BLaER1 (cell line): Measurements from ENCODE around the gene PLEKHG1.
A peak's percentile ranks its signal among the peaks of the same experiment; 100 is the strongest.

Source experiments
- H3K27ac ChIP-seq: shearing (Covaris generic); formaldehyde crosslinking; 2 replicates; pipeline ENCODE4 v1.8.1; 2022
- H3K27me3 ChIP-seq: shearing (Covaris generic); formaldehyde crosslinking; 2 replicates; pipeline ENCODE4 v1.8.1; 2022
- H3K36me3 ChIP-seq: shearing (Covaris generic); formaldehyde crosslinking; 2 replicates; pipeline ENCODE4 v1.8.1; 2022
- H3K4me1 ChIP-seq: shearing (Covaris generic); formaldehyde crosslinking; 2 replicates; pipeline ENCODE4 v1.8.1; 2022
- H3K4me2 ChIP-seq: shearing (Covaris generic); formaldehyde crosslinking; 2 replicates; pipeline ENCODE4 v1.8.1; 2022
- H3K4me3 ChIP-seq: shearing (Covaris generic); formaldehyde crosslinking; 2 replicates; pipeline ENCODE4 v1.8.1; 2022
- H3K9ac ChIP-seq: shearing (Covaris generic); formaldehyde crosslinking; 2 replicates; pipeline ENCODE4 v1.8.1; 2022
- H3K9me3 ChIP-seq: shearing (Covaris generic); formaldehyde crosslinking; 2 replicates; pipeline ENCODE4 v1.8.1; 2022
- H4K20me1 ChIP-seq: shearing (Covaris generic); formaldehyde crosslinking; 2 replicates; pipeline ENCODE4 v1.8.1; 2022
- Cebpa-rat ChIP-seq: shearing (Covaris generic); IDR thresholded peaks from 2 replicates; pipeline ENCODE4 v1.8.1; 2022

Gene PLEKHG1

DNA sequence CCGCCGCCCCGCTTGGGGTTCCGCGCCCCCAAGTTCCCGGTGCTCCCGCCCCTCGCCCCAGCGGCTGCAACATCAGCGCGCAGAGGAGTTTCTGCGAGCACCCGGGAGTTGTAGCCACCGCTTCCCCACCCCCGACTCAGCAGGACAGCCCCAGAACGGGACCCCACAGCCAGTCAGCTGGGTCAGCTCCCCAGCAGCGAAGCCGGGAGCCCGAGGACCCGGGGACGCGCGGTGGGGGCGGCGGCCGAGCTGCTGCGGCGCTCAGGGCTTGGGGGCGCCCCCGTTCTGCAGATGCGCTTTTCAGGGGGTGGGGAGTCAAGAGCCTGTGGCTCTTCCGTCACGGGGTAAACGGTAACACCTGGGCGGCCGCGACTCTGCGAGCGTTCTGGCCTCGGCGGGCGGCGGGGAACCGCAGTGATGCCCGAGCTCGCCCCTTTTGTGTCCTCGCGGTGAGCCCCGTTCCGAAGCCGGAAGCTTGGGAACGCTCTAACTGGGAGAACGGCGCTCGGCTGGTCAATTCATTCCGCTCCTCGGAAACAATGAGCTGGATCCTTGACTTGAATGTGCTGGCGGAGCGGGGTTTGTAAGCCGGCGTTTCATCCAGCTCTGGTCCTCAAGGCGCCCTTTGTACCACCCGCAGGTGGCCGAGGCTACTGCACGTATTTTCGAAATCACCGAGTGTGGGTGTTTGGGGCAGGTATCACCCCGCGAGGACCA, 774 bp downstream of the PLEKHG1 start:
- H3K27me3 ChIP-seq = peaks cover 42% of the 10 kb centered on the region
- H3K9ac ChIP-seq = peak overlapping the region; percentile 68
- no peaks in the 10 kb centered on the region for H3K9me3 ChIP-seq
- peaks cover 6% of the 10 kb centered on the region; the same call in 1 of the 2 replicates for H3K4me1 ChIP-seq
- H3K27ac ChIP-seq = peak overlapping the region; percentile 25; the same call in 1 of the 2 replicates
- H3K4me3 ChIP-seq = peak overlapping the region; percentile 81
- H4K20me1 ChIP-seq = peaks cover 13% of the 10 kb centered on the region; the same call in 1 of the 2 replicates
- H3K36me3 ChIP-seq = no peaks in the 10 kb centered on the region
- no peak for TF ChIP-seq Cebpa-rat
- H3K4me2 ChIP-seq = peak overlapping the region; percentile 97

DNA sequence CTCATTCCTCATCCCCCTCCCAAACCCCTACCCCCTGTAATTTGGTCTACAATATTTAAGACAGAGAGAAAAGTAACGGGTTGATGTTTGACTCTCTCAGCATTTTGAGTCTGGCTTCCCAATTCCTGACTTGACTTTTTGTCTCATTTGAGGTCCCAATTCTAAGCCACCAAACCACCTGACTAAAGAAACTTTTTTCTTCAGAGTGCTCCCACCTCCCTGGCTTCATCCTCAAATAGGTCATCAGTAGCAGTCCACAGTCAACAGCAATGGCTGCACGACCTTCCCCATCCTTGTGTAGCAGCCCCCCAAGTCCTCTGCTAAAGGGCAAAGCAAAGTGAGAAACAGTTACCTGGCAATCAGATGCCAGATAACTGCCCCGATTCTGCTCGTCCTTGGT, 1.8 kb downstream of the PLEKHG1 start:
- H3K9ac ChIP-seq = no peak overlapping the region
- TF ChIP-seq Cebpa-rat = no peak
- H3K27me3 ChIP-seq = peaks cover 42% of the 10 kb centered on the region
- no peaks in the 10 kb centered on the region for H3K9me3 ChIP-seq
- H3K4me2 ChIP-seq = no peak overlapping the region
- H3K36me3 ChIP-seq = no peaks in the 10 kb centered on the region
- peaks cover 13% of the 10 kb centered on the region; the same call in 1 of the 2 replicates for H4K20me1 ChIP-seq
- no peak overlapping the region for H3K27ac ChIP-seq
- H3K4me1 ChIP-seq = peaks cover 6% of the 10 kb centered on the region; the same call in 1 of the 2 replicates
- no peak overlapping the region for H3K4me3 ChIP-seq

DNA sequence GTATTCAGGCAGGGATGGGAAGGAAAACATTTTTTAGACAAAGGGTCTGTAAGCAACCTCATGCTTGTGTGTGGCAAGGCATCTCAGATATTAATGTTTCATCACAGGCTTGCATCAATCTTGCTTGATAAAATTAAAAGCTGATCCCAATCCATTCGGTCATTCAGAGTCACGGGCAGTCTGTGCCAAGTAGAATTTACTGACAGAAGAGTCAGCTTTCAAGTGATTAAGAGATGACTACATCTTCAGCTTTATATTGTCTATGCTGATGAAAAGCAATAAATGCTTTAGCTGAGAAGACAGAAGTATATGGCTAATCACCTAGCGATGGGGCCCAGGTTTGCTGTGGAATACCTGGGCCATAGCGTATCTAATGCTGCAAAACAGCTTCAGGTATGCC, 3.5 kb downstream of the PLEKHG1 start:
- Histone ChIP-seq H3K27ac (no peak overlapping the region), H3K27me3 (peaks cover 35% of the 10 kb centered on the region), H3K4me3 (no peak overlapping the region), H4K20me1 (peaks cover 13% of the 10 kb centered on the region; the same call in 1 of the 2 replicates), H3K4me2 (no peak overlapping the region), H3K9me3 (no peaks in the 10 kb centered on the region), H3K9ac (no peak overlapping the region), H3K4me1 (peaks cover 6% of the 10 kb centered on the region; the same call in 1 of the 2 replicates), H3K36me3 (no peaks in the 10 kb centered on the region)
- TF ChIP-seq Cebpa-rat = no peak

DNA sequence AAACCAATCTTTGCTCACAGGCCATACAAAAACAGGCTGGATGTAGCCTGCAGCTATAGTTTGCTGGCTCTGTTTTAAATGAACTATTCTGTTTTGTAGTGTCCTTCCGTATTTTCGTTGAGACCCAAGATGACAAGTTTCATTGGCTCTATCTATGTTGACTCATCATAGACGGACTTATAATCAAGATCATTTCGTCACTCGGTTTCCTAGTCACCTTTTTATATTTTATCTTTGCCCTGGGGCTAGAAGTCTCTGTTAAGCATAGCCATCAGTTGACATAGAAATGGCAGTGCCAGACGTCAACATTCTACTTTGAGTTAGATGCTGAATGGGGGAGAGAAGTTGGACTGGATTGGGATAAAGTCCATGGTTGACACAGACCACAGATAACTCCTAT, 4.8 kb downstream of the PLEKHG1 start:
- no peaks in the 10 kb centered on the region for H3K9me3 ChIP-seq

DNA sequence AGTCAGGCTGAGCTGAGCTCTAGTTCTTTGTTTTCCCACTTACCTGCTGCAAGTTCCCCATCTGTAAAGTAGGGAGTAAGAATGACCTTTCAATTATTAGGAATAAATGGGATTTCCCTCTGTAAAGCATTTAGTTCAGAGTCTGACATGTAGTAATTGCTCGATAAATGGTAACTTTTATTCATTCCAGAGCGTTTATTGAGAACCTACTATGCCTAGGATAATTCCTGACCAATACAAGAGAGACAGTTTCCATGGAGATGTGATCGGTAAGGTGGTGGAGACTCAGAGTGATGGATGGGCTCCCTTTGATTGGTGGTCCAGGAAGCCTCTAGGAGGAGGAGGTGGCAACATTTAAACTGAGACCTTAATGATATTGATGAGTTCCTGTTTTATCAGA, 5.6 kb downstream of the PLEKHG1 start:
- Histone ChIP-seq H3K27me3 (peaks cover 14% of the 10 kb centered on the region; the same call in 1 of the 2 replicates), H3K27ac (no peak overlapping the region), H3K36me3 (no peaks in the 10 kb centered on the region), H3K9me3 (no peaks in the 10 kb centered on the region), H3K4me3 (no peak overlapping the region), H3K4me1 (no peaks in the 10 kb centered on the region), H3K9ac (no peak overlapping the region), H3K4me2 (no peak overlapping the region), H4K20me1 (peaks cover 13% of the 10 kb centered on the region; the same call in 1 of the 2 replicates)
- TF ChIP-seq Cebpa-rat = no peak

More for the DNA sequence above, 4.8 kb downstream of the PLEKHG1 start:
- no peak overlapping the region for H3K4me3 ChIP-seq
- TF ChIP-seq Cebpa-rat = no peak
- 0 out of 2 replicates have a peak, but pooled peaks cover under 1% of the 10 kb centered on the region for H3K4me1 ChIP-seq
- H3K9ac ChIP-seq = no peak overlapping the region
- H3K36me3 ChIP-seq = no peaks in the 10 kb centered on the region
- no peak overlapping the region for H3K4me2 ChIP-seq
- H4K20me1 ChIP-seq = peaks cover 13% of the 10 kb centered on the region; the same call in 1 of the 2 replicates
- peaks cover 23% of the 10 kb centered on the region; the same call in 1 of the 2 replicates for H3K27me3 ChIP-seq
- H3K27ac ChIP-seq = no peak overlapping the region

DNA sequence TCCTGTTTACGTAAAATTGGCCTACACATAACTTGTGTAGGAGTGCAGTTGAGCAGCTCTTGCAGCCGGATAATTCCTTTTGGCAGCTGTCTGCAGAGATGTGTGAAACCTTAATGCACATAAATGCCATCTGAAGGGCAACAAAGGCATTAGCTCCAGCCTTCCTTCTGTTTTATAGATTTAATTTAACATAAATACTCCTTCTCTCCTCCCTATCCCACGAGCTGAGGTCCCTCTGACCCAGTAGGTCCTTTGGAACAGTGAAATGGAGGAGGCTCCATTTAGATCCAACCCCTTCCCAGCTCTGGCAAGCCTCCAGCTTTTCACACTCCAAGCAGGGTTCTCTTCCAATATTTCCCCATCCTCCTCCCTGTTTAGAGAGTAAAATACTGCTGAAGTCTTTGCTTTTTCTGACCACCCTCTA, 6.5 kb downstream of the PLEKHG1 start:
- Histone ChIP-seq H3K4me3 (no peak overlapping the region), H3K36me3 (no peaks in the 10 kb centered on the region), H3K4me1 (no peaks in the 10 kb centered on the region), H3K4me2 (no peak overlapping the region), H3K9ac (no peak overlapping the region), H3K27me3 (peaks cover 5% of the 10 kb centered on the region; the same call in 1 of the 2 replicates), H3K9me3 (no peaks in the 10 kb centered on the region), H4K20me1 (peaks cover 12% of the 10 kb centered on the region; the same call in 1 of the 2 replicates), H3K27ac (no peak overlapping the region)
- no peak for TF ChIP-seq Cebpa-rat

DNA sequence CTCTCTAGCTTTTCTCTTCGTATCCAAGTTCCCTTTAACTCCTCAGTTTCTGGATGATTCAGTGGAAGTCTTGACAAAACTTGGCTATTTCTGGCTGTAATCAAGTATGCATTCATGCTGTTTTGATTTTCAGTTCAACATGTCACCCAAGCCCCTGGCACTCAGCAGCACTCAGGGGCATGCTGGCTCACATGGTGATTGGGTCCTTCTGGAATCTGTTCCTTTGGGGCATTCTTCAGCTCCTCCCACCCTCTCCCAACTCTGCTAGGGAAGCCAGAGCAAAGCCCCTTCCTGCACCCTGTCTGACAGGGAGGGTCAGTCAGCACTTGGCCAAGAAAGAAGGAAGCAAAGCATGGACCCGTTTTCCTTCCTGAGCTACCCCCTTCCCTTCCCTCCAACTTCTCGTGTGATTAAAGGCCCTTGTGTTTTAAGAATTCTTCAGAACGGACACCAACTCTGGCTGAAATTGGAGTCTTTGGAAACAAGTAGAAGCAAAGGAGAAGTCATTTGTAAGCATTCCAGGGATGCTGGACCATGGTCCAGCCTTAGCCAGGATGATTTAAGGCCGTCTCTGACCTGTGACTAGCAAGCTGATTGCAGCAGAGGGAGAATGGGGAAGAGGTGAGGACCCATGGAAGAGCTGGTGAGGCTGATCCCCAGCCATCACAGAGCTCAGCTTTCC, 7.1 kb downstream of the PLEKHG1 start:
- H3K9ac ChIP-seq = no peak overlapping the region
- H4K20me1 ChIP-seq = peaks cover 6% of the 10 kb centered on the region; the same call in 1 of the 2 replicates
- no peak overlapping the region for H3K4me2 ChIP-seq
- no peaks in the 10 kb centered on the region for H3K4me1 ChIP-seq
- no peak overlapping the region for H3K4me3 ChIP-seq
- no peaks in the 10 kb centered on the region; the same call in 1 of the 2 replicates for H3K27me3 ChIP-seq
- no peak for TF ChIP-seq Cebpa-rat
- H3K27ac ChIP-seq = no peak overlapping the region
- no peaks in the 10 kb centered on the region for H3K9me3 ChIP-seq
- no peaks in the 10 kb centered on the region for H3K36me3 ChIP-seq

DNA sequence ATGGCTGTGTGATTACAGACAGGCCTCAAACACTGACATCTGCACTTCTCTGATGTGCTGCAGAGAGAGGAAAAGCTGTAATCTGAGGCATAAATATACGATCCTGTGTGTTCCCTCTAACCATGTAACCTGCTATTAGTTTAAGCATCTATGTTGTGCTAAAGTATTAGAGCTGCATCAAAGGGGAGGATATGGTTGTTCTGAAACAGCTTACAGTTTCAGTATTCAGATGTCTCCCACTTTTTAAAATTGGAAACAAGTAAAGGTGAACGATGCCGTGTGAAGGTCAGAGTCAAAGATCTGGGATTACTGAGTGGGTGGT, 7.6 kb downstream of the PLEKHG1 start:
- TF ChIP-seq Cebpa-rat = no peak
- no peak overlapping the region for H3K4me3 ChIP-seq
- no peak overlapping the region for H3K4me2 ChIP-seq
- no peaks in the 10 kb centered on the region for H3K9me3 ChIP-seq
- H4K20me1 ChIP-seq = peaks cover 1% of the 10 kb centered on the region; the same call in 1 of the 2 replicates
- no peak overlapping the region for H3K27ac ChIP-seq
- no peaks in the 10 kb centered on the region for H3K4me1 ChIP-seq
- no peaks in the 10 kb centered on the region for H3K27me3 ChIP-seq
- H3K9ac ChIP-seq = no peak overlapping the region
- no peaks in the 10 kb centered on the region for H3K36me3 ChIP-seq

DNA sequence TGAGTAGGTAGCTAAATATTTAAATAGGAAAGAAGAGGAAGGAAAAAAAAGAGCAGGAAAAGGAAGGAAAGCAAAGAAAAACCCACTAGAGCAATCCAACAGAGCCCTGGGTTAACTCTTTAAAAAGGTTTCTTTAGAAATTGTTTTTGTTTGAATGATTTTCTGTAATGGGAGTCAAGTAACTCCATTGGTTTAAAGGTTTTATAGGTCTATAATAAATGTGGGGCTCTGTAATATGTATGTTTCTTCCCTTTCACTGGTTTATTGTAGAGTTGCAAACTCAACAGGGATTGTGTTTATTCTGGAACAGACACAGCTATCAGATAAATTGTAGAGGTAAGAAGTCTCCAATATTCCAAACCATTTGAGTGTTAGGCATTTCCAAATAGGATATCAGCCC, 10.9 kb downstream of the PLEKHG1 start:
- no peaks in the 10 kb centered on the region for H3K9me3 ChIP-seq
- no peak overlapping the region for H3K9ac ChIP-seq
- no peak overlapping the region for H3K4me3 ChIP-seq
- no peaks in the 10 kb centered on the region for H3K27me3 ChIP-seq
- H3K4me1 ChIP-seq = no peaks in the 10 kb centered on the region
- TF ChIP-seq Cebpa-rat = no peak
- H4K20me1 ChIP-seq = no peaks in the 10 kb centered on the region
- H3K36me3 ChIP-seq = no peaks in the 10 kb centered on the region
- H3K27ac ChIP-seq = no peak overlapping the region
- H3K4me2 ChIP-seq = no peak overlapping the region

DNA sequence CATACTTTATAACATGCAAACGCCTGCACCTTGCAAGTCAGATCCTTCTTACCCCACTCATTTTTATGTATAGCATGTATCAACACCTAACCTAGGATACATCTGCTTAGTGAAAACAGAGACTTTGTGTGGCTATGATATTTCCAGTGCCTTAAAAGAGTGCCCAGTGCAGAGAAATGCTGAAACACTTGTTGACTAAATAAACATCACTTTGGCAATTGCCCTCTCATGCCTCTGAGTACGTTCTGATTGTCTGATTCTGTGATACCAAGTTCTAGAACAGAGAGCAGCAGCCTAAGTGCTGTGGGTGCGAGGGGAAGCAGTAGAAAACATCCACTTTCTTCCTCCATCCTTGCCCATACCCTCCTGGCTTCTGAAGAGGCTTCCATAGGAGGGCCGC, 13.6 kb downstream of the PLEKHG1 start:
- Histone ChIP-seq H3K27me3 (no peaks in the 10 kb centered on the region), H3K4me1 (peaks cover 9% of the 10 kb centered on the region; the same call in 1 of the 2 replicates), H3K4me2 (no peak overlapping the region), H3K36me3 (no peaks in the 10 kb centered on the region), H3K4me3 (no peak overlapping the region), H3K27ac (no peak overlapping the region), H3K9me3 (no peaks in the 10 kb centered on the region), H3K9ac (no peak overlapping the region), H4K20me1 (no peaks in the 10 kb centered on the region)
- no peak for TF ChIP-seq Cebpa-rat
